HepG2 (cell line): ENCODE data around the gene UBQLN1. TPM values are rescaled to one million over a fixed set of nuclear protein-coding genes. Genes with fewer than 3 reads are reported as not detected.

Source experiments
- AKAP8 ChIP-seq: sonication (generic); formaldehyde crosslinking; IDR thresholded peaks from 2 replicates; pipeline ENCODE4 v1.5.1; 2020; ENCODE audit warnings: mild to moderate bottlenecking, missing genetic modification reagents
- ATF5 ChIP-seq: sonication (generic); formaldehyde crosslinking; IDR thresholded peaks from 2 replicates; pipeline ENCODE4 v1.4.0; 2020; ENCODE audit warnings: mild to moderate bottlenecking, low read depth, missing genetic modification reagents
- CCDC6 ChIP-seq: sonication (generic); formaldehyde crosslinking; IDR thresholded peaks from 2 replicates; pipeline ENCODE4 v1.8.1; 2022; ENCODE audit warnings: mild to moderate bottlenecking, missing genetic modification reagents, moderate library complexity
- FOSL2 ChIP-seq: sonication (generic); formaldehyde crosslinking; IDR thresholded peaks from 2 replicates; pipeline ENCODE4 v1.4.0; 2020; ENCODE audit warnings: missing genetic modification reagents
- IRF1 ChIP-seq: sonication (generic); formaldehyde crosslinking; IDR thresholded peaks from 2 replicates; pipeline ENCODE4 v1.4.0; 2020; ENCODE audit warnings: low read depth, mild to moderate bottlenecking, missing genetic modification reagents
- MTA1 ChIP-seq: sonication (generic); formaldehyde crosslinking; IDR thresholded peaks from 2 replicates; pipeline ENCODE4 v1.4.0; 2020; ENCODE audit warnings: missing genetic modification reagents, mild to moderate bottlenecking, borderline replicate concordance
- PPARG ChIP-seq: conservative IDR thresholded peaks from 2 replicates; pipeline ENCODE4 v1.6.1; 2016; ENCODE audit warnings: missing biosample characterization, missing genetic modification reagents
- SALL1 ChIP-seq: sonication (generic); formaldehyde crosslinking; IDR thresholded peaks from 2 replicates; pipeline ENCODE4 v1.8.0; 2022; ENCODE audit warnings: mild to moderate bottlenecking, missing genetic modification reagents
- SOX5 ChIP-seq: IDR thresholded peaks from 2 replicates; pipeline ENCODE4 v1.6.1; 2016; ENCODE audit warnings: borderline replicate concordance
- SRSF1 ChIP-seq: fragments of 200-400 bp; formaldehyde crosslinking; optimal IDR thresholded peaks from 2 replicates; pipeline ENCODE3; 2017; ENCODE audit warnings: mild to moderate bottlenecking, low read depth, low read length, moderate library complexity
- TBL1XR1 ChIP-seq: fragments of 150-350 bp; IDR thresholded peaks from 2 replicates; pipeline ENCODE4 v1.6.1; 2014; ENCODE audit warnings: borderline replicate concordance, low read length; ENCODE audit not compliant: partially characterized antibody
- ZFX ChIP-seq: sonication (generic); formaldehyde crosslinking; IDR thresholded peaks from 2 replicates; pipeline ENCODE4 v1.4.0; 2020; ENCODE audit warnings: mild to moderate bottlenecking, low read depth, missing genetic modification reagents, moderate library complexity
- ZHX2 ChIP-seq, 2 experiments: sonication (generic) in 1 of 2; formaldehyde crosslinking in 1 of 2; IDR thresholded peaks; 2 replicates each; pipeline versions ENCODE4 v1.6.1 to v1.9.0; 2014 to 2022; ENCODE audit warnings: antibody characterized with exemption in 1 of 2, borderline replicate concordance in 1 of 2, inconsistent platforms in 1 of 2, low read depth in 1 of 2, missing genetic modification reagents in 1 of 2
- ZNF205 ChIP-seq: IDR thresholded peaks from 2 replicates; pipeline ENCODE4 v1.6.1; 2018; ENCODE audit warnings: missing biosample characterization, missing genetic modification reagents
- ZNF264 ChIP-seq: sonication (generic); formaldehyde crosslinking; IDR thresholded peaks from 2 replicates; pipeline ENCODE4 v1.4.0; 2020; ENCODE audit warnings: missing genetic modification reagents
- ZNF281 ChIP-seq: sonication (generic); formaldehyde crosslinking; IDR thresholded peaks from 2 replicates; pipeline ENCODE4 v1.4.0; 2020; ENCODE audit warnings: missing genetic modification reagents, borderline replicate concordance
- ZNF652 ChIP-seq: IDR thresholded peaks from 2 replicates; pipeline ENCODE4 v1.6.1; 2016; ENCODE audit warnings: low read depth, borderline replicate concordance
- ZNF878 ChIP-seq: sonication (generic); formaldehyde crosslinking; IDR thresholded peaks from 2 replicates; pipeline ENCODE4 v1.8.1; 2023; ENCODE audit warnings: mild to moderate bottlenecking, missing genetic modification reagents, moderate library complexity
- polyA plus RNA-seq, 8 experiments: library from polyadenylated mRNA; depleted of rRNA in 3 of 8; stranded (reverse) in 7 of 8; unstranded in 1 of 8; fragments of >200 nt; fragmentation: Illumina TruSeq in 4 of 8; extraction: Trizol in 4 of 8; gene quantifications; 2 replicates each; pipeline versions ENCODE4 v1.2.1 to v1.2.3, GENCODE V29; 2011 to 2016; ENCODE audit warnings: low read depth in 4 of 8, missing spikeins in 1 of 8, mixed read lengths in 1 of 8; ENCODE audit not compliant: insufficient read depth in 1 of 8
- total RNA-seq, 5 experiments: library from RNA; depleted of rRNA; stranded (reverse); fragments of >200 nt; fragmentation: Illumina TruSeq; extraction: Trizol; gene quantifications; 2 replicates each; pipeline ENCODE4 v1.2.3, GENCODE V29; 2016; ENCODE audit warnings: low read depth in 1 of 5

Gene UBQLN1
- total and polyA plus RNA-seq, 2 of the 13 experiments (the other 11 are each of a cell fraction or from before 2014, with no cell fraction given): 78.1 to 83.8 TPM

- TF ChIP-seq TBL1XR1 (peak; percentile 74), IRF1 (CRISPR knock-in tag) (no peak), ZNF281 (CRISPR knock-in tag) (0 out of 2 replicates have a peak, but pooled peaks have one; percentile 5), ZNF878 (peak; percentile 70; the same call in 1 of the 2 replicates), ATF5 (0 out of 2 replicates have a peak, but pooled peaks have one; percentile 47), FOSL2 (CRISPR knock-in tag) (peak; percentile 43; the same call in 1 of the 2 replicates), ZHX2 (IDR thresholded peaks at IDR 0.05; ENCODE audit: low read depth) (peak; percentile 36; the same call in 1 of the 2 replicates), ZHX2 (CRISPR knock-in tag; IDR thresholded peaks at IDR 0.05; ENCODE audit: borderline replicate concordance) (no peak), CCDC6 (peak; percentile 60; the same call in 1 of the 2 replicates), SOX5 (CRISPR knock-in tag) (peak; percentile 79; the same call in 1 of the 2 replicates), PPARG (CRISPR knock-in tag) (peak; percentile 97), ZNF652 (peak; percentile 45; the same call in 1 of the 2 replicates), ZNF205 (CRISPR knock-in tag) (peak; percentile 10; the same call in 1 of the 2 replicates), SALL1 (peak; percentile 97), ZNF264 (peak; percentile 92), SRSF1 (no peak), ZFX (CRISPR knock-in tag) (peak; percentile 88), MTA1 (CRISPR knock-in tag) (peak; percentile 86), AKAP8 (0 out of 2 replicates have a peak, but pooled peaks have one; percentile 58)
These were observed 78.2 kb downstream of the UBQLN1 start (continued) for GRCh38 chr9:83629433-83630104.
